A549 treated with Hydrocortisone at 1 μM for 4 hours (cell line): ENCODE measurements around the gene E2F6. TPM values are rescaled to one million over a fixed set of nuclear protein-coding genes. Genes with fewer than 3 reads are reported as not detected.

ENCODE experiments used
- total RNA-seq: library from RNA; stranded (reverse); fragments of 200-300 nt; extraction: Qiagen RNA extraction; gene quantifications from 5 replicates; pipeline ENCODE4 v1.2.3, GENCODE V29; 2022

E2F6 gene, protein sequence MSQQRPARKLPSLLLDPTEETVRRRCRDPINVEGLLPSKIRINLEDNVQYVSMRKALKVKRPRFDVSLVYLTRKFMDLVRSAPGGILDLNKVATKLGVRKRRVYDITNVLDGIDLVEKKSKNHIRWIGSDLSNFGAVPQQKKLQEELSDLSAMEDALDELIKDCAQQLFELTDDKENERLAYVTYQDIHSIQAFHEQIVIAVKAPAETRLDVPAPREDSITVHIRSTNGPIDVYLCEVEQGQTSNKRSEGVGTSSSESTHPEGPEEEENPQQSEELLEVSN
- total RNA-seq: 23.8 to 29.8 TPM (median 25.1 TPM) in 5 replicates

DNA sequence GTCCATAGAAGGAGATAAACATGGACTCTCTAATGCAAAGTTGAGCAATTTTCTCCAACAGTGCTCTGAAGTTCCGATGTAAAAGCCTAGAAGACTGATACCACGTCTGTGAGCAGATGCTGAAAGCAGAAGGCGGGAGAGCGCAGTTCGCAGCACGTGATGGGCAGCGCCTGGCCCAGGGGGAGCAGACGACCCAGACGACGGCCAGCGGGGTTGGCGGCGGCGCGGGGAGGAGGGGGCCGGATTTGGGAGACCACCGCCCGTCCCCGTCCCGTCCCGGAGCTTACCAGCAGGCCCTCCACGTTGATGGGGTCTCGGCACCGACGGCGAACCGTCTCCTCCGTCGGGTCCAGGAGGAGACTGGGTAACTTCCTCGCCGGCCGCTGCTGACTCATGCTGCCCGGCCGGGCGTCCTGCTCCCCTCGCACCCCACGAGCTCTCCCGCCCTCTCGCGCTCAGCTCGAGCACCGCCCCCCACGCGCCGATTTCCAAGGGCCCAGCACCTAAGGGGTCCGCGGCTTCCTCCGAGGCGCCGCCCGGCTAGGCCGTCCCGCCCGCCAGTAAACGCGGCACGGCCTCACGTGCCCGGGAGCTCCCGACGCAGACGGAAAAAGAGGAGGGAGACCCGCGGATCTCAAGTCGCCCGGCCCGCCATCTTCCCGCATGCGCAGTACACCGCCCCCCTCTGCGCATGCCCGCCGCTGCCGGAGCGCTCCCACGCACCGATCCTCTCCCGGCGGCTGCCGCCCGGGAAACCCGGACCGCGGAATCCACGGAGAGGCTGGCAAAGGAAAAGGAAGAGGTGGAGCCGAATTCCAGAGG is at the start of gene E2F6:
Gene E2F6 (minus strand): TSS at position 677 of the 822 bp plus-strand sequence. CDS start 282 bp downstream, at position 395.

Other genes with a start within 250 kb of the E2F6 start
- gene ROCK2, start 121.5 kb downstream of the E2F6 start, total RNA-seq: 18.8 to 33.9 TPM (median 24.8 TPM) in 5 replicates
- gene GREB1, start 67.9 kb upstream of the E2F6 start, total RNA-seq: 2.6 to 3.7 TPM (median 3.1 TPM) in 5 replicates
- 0.05 to 0.09 TPM in 2 of 5 replicates, not detected in the others for gene NTSR2, start 204.0 kb upstream of the E2F6 start, total RNA-seq